Glutamatergic neuron (in vitro differentiated cells): ENCODE data around the gene CLGN. TPM values are rescaled to one million over a fixed set of nuclear protein-coding genes. Genes with fewer than 3 reads are reported as not detected.
"Not testable (repeated sequence)": the region's sequence is repeated elsewhere in the genome, so short reads cannot be mapped to it uniquely, and the experiment has no call there.

Experiments
- DNase-seq: peaks from one replicate; pipeline ENCODE4 v3.0.0; 2022
- H3K27ac Mint-ChIP-seq: one replicate; pipeline ENCODE4 v1.8.0; 2020; ENCODE audit warnings: mild to moderate bottlenecking, mixed read lengths, inconsistent platforms; ENCODE audit not compliant: unreplicated experiment
- H3K27me3 Mint-ChIP-seq: one replicate; pipeline ENCODE4 v1.8.0; 2020; ENCODE audit warnings: mild to moderate bottlenecking, moderate library complexity, mixed read lengths, inconsistent platforms; ENCODE audit not compliant: unreplicated experiment
- H3K36me3 Mint-ChIP-seq: one replicate; pipeline ENCODE4 v1.8.0; 2020; ENCODE audit warnings: mild to moderate bottlenecking, mixed read lengths, inconsistent platforms; ENCODE audit not compliant: unreplicated experiment
- H3K4me1 Mint-ChIP-seq: one replicate; pipeline ENCODE4 v1.8.0; 2020; ENCODE audit warnings: mild to moderate bottlenecking, low read depth, mixed read lengths, inconsistent platforms; ENCODE audit not compliant: unreplicated experiment
- H3K4me3 Mint-ChIP-seq: one replicate; pipeline ENCODE4 v1.8.0; 2020; ENCODE audit warnings: mild to moderate bottlenecking, mixed read lengths, inconsistent platforms; ENCODE audit not compliant: unreplicated experiment
- H3K9me3 Mint-ChIP-seq: one replicate; pipeline ENCODE4 v1.8.0; 2020; ENCODE audit warnings: mild to moderate bottlenecking, moderate library complexity, mixed read lengths, inconsistent platforms; ENCODE audit not compliant: unreplicated experiment
- total RNA-seq: library from RNA; stranded (reverse); fragmentation: NEBNext Ultra II Directional; extraction: Animal tissue kit (Norgen Biotek cat#: 25700); gene quantifications from one replicate; pipeline ENCODE4 v1.2.1, GENCODE V29; 2021; ENCODE audit not compliant: unreplicated experiment
- TF ChIP-seq, protein P1 (sequence below): fragments of 200-600 bp; sonication (generic); IDR thresholded peaks from one replicate; pipeline ENCODE4 v1.5.0; 2021; ENCODE audit not compliant: partially characterized antibody, unreplicated experiment

The CLGN gene
- total RNA-seq, 1 donor from 2014 or later: 19.6 TPM

DNA sequence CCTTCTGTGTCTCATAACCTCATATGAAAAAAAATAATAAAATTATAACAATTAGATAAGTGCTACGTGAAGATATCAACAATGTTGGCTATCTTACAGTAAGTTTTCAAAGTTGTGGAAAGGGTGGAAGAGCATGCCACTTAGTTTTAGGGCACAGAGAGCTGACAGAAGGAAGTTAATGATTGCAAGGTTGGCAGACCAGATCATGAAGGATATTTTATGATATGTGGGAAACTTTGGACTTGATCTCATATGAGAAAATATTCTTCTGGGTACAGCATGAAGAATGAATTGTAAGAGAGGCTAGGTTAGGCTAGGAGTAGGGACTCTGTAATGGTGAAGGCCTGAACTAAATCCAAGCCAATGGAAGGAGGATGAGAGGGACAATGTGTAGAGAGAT, 36.2 kb upstream of the CLGN start:
- no peaks in the 10 kb centered on the region for H3K9me3 Mint-ChIP-seq
- no peaks in the 10 kb centered on the region for H3K4me1 Mint-ChIP-seq
- DNase-seq: no peak
- peaks cover 2% of the 10 kb centered on the region for H3K27me3 Mint-ChIP-seq
- no peak overlapping the region for H3K4me3 Mint-ChIP-seq
- TF ChIP-seq, protein P1, sequence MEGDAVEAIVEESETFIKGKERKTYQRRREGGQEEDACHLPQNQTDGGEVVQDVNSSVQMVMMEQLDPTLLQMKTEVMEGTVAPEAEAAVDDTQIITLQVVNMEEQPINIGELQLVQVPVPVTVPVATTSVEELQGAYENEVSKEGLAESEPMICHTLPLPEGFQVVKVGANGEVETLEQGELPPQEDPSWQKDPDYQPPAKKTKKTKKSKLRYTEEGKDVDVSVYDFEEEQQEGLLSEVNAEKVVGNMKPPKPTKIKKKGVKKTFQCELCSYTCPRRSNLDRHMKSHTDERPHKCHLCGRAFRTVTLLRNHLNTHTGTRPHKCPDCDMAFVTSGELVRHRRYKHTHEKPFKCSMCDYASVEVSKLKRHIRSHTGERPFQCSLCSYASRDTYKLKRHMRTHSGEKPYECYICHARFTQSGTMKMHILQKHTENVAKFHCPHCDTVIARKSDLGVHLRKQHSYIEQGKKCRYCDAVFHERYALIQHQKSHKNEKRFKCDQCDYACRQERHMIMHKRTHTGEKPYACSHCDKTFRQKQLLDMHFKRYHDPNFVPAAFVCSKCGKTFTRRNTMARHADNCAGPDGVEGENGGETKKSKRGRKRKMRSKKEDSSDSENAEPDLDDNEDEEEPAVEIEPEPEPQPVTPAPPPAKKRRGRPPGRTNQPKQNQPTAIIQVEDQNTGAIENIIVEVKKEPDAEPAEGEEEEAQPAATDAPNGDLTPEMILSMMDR: no peak
- H3K27ac Mint-ChIP-seq: no peak overlapping the region
- no peaks in the 10 kb centered on the region for H3K36me3 Mint-ChIP-seq

GRCh38 chr4:140463182-140463581, 35.7 kb upstream of the CLGN start:
- no peak overlapping the region for H3K4me3 Mint-ChIP-seq
- peaks cover 2% of the 10 kb centered on the region for H3K27me3 Mint-ChIP-seq
- no peaks in the 10 kb centered on the region for H3K9me3 Mint-ChIP-seq
- no peaks in the 10 kb centered on the region for H3K36me3 Mint-ChIP-seq
- no peak for DNase-seq
- TF ChIP-seq, protein P1: no peak
- no peaks in the 10 kb centered on the region for H3K4me1 Mint-ChIP-seq
- H3K27ac Mint-ChIP-seq: no peak overlapping the region

DNA sequence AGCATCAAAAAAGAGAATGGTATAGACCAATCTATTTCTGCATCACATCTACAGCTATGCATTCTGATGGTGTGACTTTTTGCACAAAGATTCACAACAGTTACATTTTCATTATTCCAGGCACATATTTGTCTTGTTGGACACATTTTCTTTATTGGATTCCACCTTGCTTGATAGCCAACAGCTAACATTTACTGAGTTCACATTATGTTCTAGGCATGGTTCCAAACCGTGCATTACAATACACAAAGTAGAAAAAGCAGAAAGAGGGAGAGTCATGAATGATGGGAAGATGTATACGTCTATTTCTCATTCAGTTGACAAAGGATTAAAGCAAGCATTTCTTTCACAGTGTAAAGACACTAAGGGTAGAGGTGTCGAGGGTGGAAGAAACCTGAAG, 22.9 kb upstream of the CLGN start:
- TF ChIP-seq, protein P1: no peak
- Mint-ChIP-seq H3K4me1 (no peaks in the 10 kb centered on the region), H3K4me3 (no peak overlapping the region), H3K9me3 (no peaks in the 10 kb centered on the region), H3K27ac (no peak overlapping the region), H3K27me3 (peaks cover 2% of the 10 kb centered on the region), H3K36me3 (no peaks in the 10 kb centered on the region)
- DNase-seq: no peak

GRCh38 chr4:140448830-140449229, 21.4 kb upstream of the CLGN start:
- H3K4me1 Mint-ChIP-seq: no peaks in the 10 kb centered on the region
- H3K9me3 Mint-ChIP-seq: no peaks in the 10 kb centered on the region
- H3K27me3 Mint-ChIP-seq: peaks cover 3% of the 10 kb centered on the region
- DNase-seq: no peak
- no peak overlapping the region for H3K27ac Mint-ChIP-seq
- TF ChIP-seq, protein P1: no peak
- no peak overlapping the region for H3K4me3 Mint-ChIP-seq
- H3K36me3 Mint-ChIP-seq: no peaks in the 10 kb centered on the region

GRCh38 chr4:140448162-140448561, 20.7 kb upstream of the CLGN start:
- Mint-ChIP-seq H3K27ac (no peak overlapping the region), H3K36me3 (no peaks in the 10 kb centered on the region), H3K27me3 (peaks cover 3% of the 10 kb centered on the region), H3K4me3 (no peak overlapping the region), H3K4me1 (no peaks in the 10 kb centered on the region), H3K9me3 (no peaks in the 10 kb centered on the region)
- DNase-seq: no peak
- TF ChIP-seq, protein P1: no peak

DNA sequence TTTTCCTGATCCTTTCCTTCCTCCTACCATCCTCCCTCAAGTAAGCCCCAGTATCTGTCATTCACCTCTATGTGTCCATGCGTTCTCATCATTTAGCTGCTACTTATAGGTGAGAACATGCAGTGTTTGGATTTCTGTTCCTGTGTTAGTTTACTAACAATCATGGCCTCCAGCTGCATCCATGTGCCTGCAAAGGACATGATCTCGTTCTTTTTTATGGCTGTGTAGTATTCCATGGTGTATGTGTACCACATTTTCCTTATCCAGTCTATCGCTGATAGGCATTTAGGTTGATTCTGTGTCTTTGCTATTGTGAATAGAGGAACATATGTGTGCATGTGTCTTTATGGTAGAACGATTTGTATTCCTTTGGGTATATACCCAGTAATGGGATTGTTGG, 16.9 kb upstream of the CLGN start:
- not testable (repeated sequence) for H3K27ac Mint-ChIP-seq, DNase-seq, H3K9me3 Mint-ChIP-seq, H3K27me3 Mint-ChIP-seq, H3K4me3 Mint-ChIP-seq, H3K4me1 Mint-ChIP-seq, H3K36me3 Mint-ChIP-seq
